SK-N-SH (cell line): ENCODE measurements around the gene RSU1. TPM values are rescaled to one million over a fixed set of nuclear protein-coding genes. Genes with fewer than 3 reads are reported as not detected.

Experiments used
- CTCF ChIA-PET: fragments of 300-600, 350-600 bp; formaldehyde crosslinking; extraction: SDS; loops from one replicate; lab custom pipeline; 2021; lab: Yijun Ruan, JAX
- POLR2A ChIA-PET: fragments of 350-600 bp; sonication (Branson Sonifier 250); formaldehyde crosslinking; extraction: SDS; loops from one replicate; lab custom pipeline; 2020; ENCODE audit warnings: antibody characterized with exemption, inconsistent platforms; lab: Yijun Ruan, JAX
- DNase-seq: peaks from one replicate; pipeline ENCODE4 v3.0.0; 2012
- H2AFZ ChIP-seq: fragments of 200-600 bp; sonication (generic); 2 replicates; pipeline ENCODE4 v1.8.1; 2016; ENCODE audit warnings: antibody characterized with exemption, mild to moderate bottlenecking, low read depth
- H3F3A ChIP-seq: fragments of 200-600 bp; sonication (generic); replicated peaks from 2 replicates; pipeline ENCODE3; 2016; ENCODE audit warnings: antibody characterized with exemption, mild to moderate bottlenecking; ENCODE audit not compliant: insufficient read depth
- H3K27ac ChIP-seq, 2 experiments: fragments of 200-500 bp in 1 of 2; fragments of 200-600 bp in 1 of 2; sonication (Bioruptor generic) in 1 of 2; sonication (generic), shearing (Covaris generic) in 1 of 2; 2 replicates each; pipeline versions ENCODE4 v1.5.1 to v1.6.1; 2014 to 2016; ENCODE audit warnings: low read depth in 2 of 2, inconsistent platforms in 1 of 2, low read length in 1 of 2, mild to moderate bottlenecking in 1 of 2, mixed read lengths in 1 of 2
- H3K27me3 ChIP-seq: fragments of 200-600 bp; sonication (generic), shearing (Covaris generic); 2 replicates; pipeline ENCODE4 v1.6.1; 2016; ENCODE audit warnings: mixed run types; ENCODE audit not compliant: insufficient read depth
- H3K36me3 ChIP-seq, 2 experiments: fragments of 200-500 bp in 1 of 2; fragments of 200-600 bp in 1 of 2; sonication (Bioruptor generic) in 1 of 2; sonication (generic) in 1 of 2; replicated peaks in 1 of 2; 2 replicates each; pipeline versions ENCODE3 to v1.5.1; 2014 to 2016; ENCODE audit warnings: low read length in 1 of 2, mild to moderate bottlenecking in 1 of 2; ENCODE audit not compliant: insufficient read depth in 2 of 2, control insufficient read depth in 1 of 2
- H3K4me1 ChIP-seq, 2 experiments: fragments of 200-500 bp in 1 of 2; fragments of 200-600 bp in 1 of 2; sonication (Bioruptor generic) in 1 of 2; sonication (generic), shearing (Covaris generic) in 1 of 2; 2 replicates each; pipeline versions ENCODE4 v1.5.1 to v1.6.1; 2014 to 2016; ENCODE audit warnings: low read depth in 1 of 2, low read length in 1 of 2, mixed run types in 1 of 2; ENCODE audit not compliant: insufficient read depth in 2 of 2, control insufficient read depth in 1 of 2
- H3K4me2 ChIP-seq: fragments of 200-600 bp; sonication (generic), shearing (Covaris generic); 2 replicates; pipeline ENCODE4 v1.6.1; 2017; ENCODE audit warnings: mixed run types
- H3K4me3 ChIP-seq, 2 experiments: fragments of 200-500 bp in 1 of 2; fragments of 200-600 bp in 1 of 2; sonication (Bioruptor generic) in 1 of 2; sonication (generic), shearing (Covaris generic) in 1 of 2; 2 replicates each; pipeline versions ENCODE4 v1.5.1 to v1.8.1; 2014 to 2016; ENCODE audit warnings: low read depth in 2 of 2, inconsistent platforms in 1 of 2, low read length in 1 of 2, mild to moderate bottlenecking in 1 of 2, mixed read lengths in 1 of 2, moderate library complexity in 1 of 2
- H3K79me2 ChIP-seq: fragments of 200-600 bp; sonication (generic); 2 replicates; pipeline ENCODE4 v1.8.1; 2017; ENCODE audit warnings: mild to moderate bottlenecking; ENCODE audit not compliant: insufficient read depth
- H3K9ac ChIP-seq: fragments of 200-600 bp; sonication (generic); 2 replicates; pipeline ENCODE4 v1.6.1; 2017; ENCODE audit warnings: mixed run types
- H3K9me2 ChIP-seq: fragments of 200-600 bp; sonication (generic); 2 replicates; pipeline ENCODE4 v1.6.1; 2017; ENCODE audit warnings: mixed run types
- H3K9me3 ChIP-seq: fragments of 200-600 bp; sonication (generic); 2 replicates; pipeline ENCODE4 v1.6.1; 2017; ENCODE audit warnings: mixed run types, mild to moderate bottlenecking, moderate library complexity
- H4K20me1 ChIP-seq: fragments of 200-600 bp; sonication (generic); 2 replicates; pipeline ENCODE4 v1.6.1; 2017; ENCODE audit warnings: mild to moderate bottlenecking, mixed run types; ENCODE audit not compliant: insufficient read depth
- ELF1 ChIP-seq: IDR thresholded peaks from 2 replicates; pipeline ENCODE4 v1.4.0; 2012
- EP300 ChIP-seq, 2 experiments: IDR thresholded peaks; 2 replicates each; pipeline versions ENCODE4 v1.4.0 to v1.6.1; 2012; ENCODE audit warnings: borderline replicate concordance in 1 of 2, low read depth in 1 of 2, low read length in 1 of 2
- EZH2phosphoT487 ChIP-seq: fragments of 200-600 bp; sonication (generic); IDR thresholded peaks from 2 replicates; pipeline ENCODE4 v1.6.1; 2017; ENCODE audit warnings: low read depth, mixed run types, mild to moderate bottlenecking, antibody characterized with exemption, moderate library complexity, borderline replicate concordance
- FOSL2 ChIP-seq: IDR thresholded peaks from 2 replicates; pipeline ENCODE4 v1.4.0; 2012; ENCODE audit warnings: low read depth, mild to moderate bottlenecking, moderate library complexity, borderline replicate concordance
- FOXJ3 ChIP-seq: sonication (generic); formaldehyde crosslinking; IDR thresholded peaks from 2 replicates; pipeline ENCODE4 v1.5.1; 2020; ENCODE audit warnings: mild to moderate bottlenecking, missing genetic modification reagents
- FOXM1 ChIP-seq: IDR thresholded peaks from 2 replicates; pipeline ENCODE4 v1.4.0; 2012; ENCODE audit warnings: low read depth, mild to moderate bottlenecking
- GATA2 ChIP-seq: sonication (generic); formaldehyde crosslinking; IDR thresholded peaks from 2 replicates; pipeline ENCODE4 v1.5.0; 2020; ENCODE audit warnings: mild to moderate bottlenecking, missing genetic modification reagents
- MAX ChIP-seq: IDR thresholded peaks from 2 replicates; pipeline ENCODE4 v1.4.0; 2012; ENCODE audit warnings: low read depth
- MEF2A ChIP-seq: IDR thresholded peaks from 2 replicates; pipeline ENCODE4 v1.4.0; 2012; ENCODE audit warnings: low read depth, borderline replicate concordance
- NRF1 ChIP-seq: IDR thresholded peaks from 2 replicates; pipeline ENCODE4 v1.6.1; 2012; ENCODE audit warnings: low read depth, mild to moderate bottlenecking, low read length
- PBX3 ChIP-seq: IDR thresholded peaks from 2 replicates; pipeline ENCODE4; 2012
- RCOR1 ChIP-seq: fragments of 150-350 bp; IDR thresholded peaks from 2 replicates; pipeline ENCODE4 v1.6.1; 2017; ENCODE audit warnings: antibody characterized with exemption, low read length
- REST ChIP-seq: IDR thresholded peaks from 2 replicates; pipeline ENCODE4 v1.6.1; 2012; ENCODE audit warnings: mild to moderate bottlenecking, low read depth, low read length, moderate library complexity
- RFX5 ChIP-seq: IDR thresholded peaks from 2 replicates; pipeline ENCODE4 v1.6.1; 2012; ENCODE audit warnings: mild to moderate bottlenecking, improper control_type of control experiment, low read length
- SIN3A ChIP-seq: IDR thresholded peaks from 2 replicates; pipeline ENCODE4 v1.6.1; 2012; ENCODE audit warnings: low read depth, mild to moderate bottlenecking, low read length, moderate library complexity, borderline replicate concordance
- TAF1 ChIP-seq: IDR thresholded peaks from 2 replicates; pipeline ENCODE4 v1.6.1; 2012; ENCODE audit warnings: low read depth, mild to moderate bottlenecking, low read length, moderate library complexity, borderline replicate concordance
- TCF12 ChIP-seq: IDR thresholded peaks from 2 replicates; pipeline ENCODE4 v1.4.0; 2012
- TEAD4 ChIP-seq: IDR thresholded peaks from 2 replicates; pipeline ENCODE4 v1.4.0; 2012; ENCODE audit warnings: mild to moderate bottlenecking, borderline replicate concordance; ENCODE audit not compliant: insufficient read depth
- USF2 ChIP-seq: fragments of 150-350 bp; IDR thresholded peaks from 2 replicates; pipeline ENCODE4 v1.6.1; 2017; ENCODE audit warnings: antibody characterized with exemption, low read length, low read depth, borderline replicate concordance
- ZBTB33 ChIP-seq: IDR thresholded peaks from 2 replicates; pipeline ENCODE4 v1.4.0; 2012; ENCODE audit warnings: low read depth, borderline replicate concordance
- WGBS: methylation state at CpG from one replicate; pipeline ENCODE4 v1.1.6; 2017; ENCODE audit warnings: low lambda C conversion rate; 5-methylcytosine and 5-hydroxymethylcytosine counted together
- polyA plus RNA-seq, 3 experiments: library from polyadenylated mRNA; depleted of rRNA; stranded (reverse); fragments of >200 nt; gene quantifications; 2 replicates each; pipeline ENCODE4 v1.2.3, GENCODE V29; 2012

The RSU1 gene
- polyA plus RNA-seq, 1 of the 3 experiments (the other 2 are of a cell fraction), result 59.8 TPM

- DNase-seq, result no peak
- 100% methylated on average over 8 of the region's 8 CpGs for WGBS
- Histone ChIP-seq H4K20me1 (no peaks in the 10 kb centered on the region), H3K9ac (no peak overlapping the region), H2AFZ (no peak overlapping the region), H3K27ac (no peak overlapping the region), H3K9me2 (no peaks in the 10 kb centered on the region), H3K9me3 (no peaks in the 10 kb centered on the region), H3K4me2 (no peak overlapping the region), H3K4me3 (no peak overlapping the region), H3K4me1 (no peaks in the 10 kb centered on the region), H3K36me3 (peaks cover 0 to 5% of the 10 kb centered on the region in 2 experiments), H3F3A (no peaks in the 10 kb centered on the region), H3K79me2 (peaks cover 10% of the 10 kb centered on the region; the same call in 1 of the 2 replicates), H3K27me3 (no peaks in the 10 kb centered on the region)
- TF ChIP-seq TEAD4 (no peak), FOXM1 (no peak), PBX3 (no peak), TCF12 (no peak), FOSL2 (no peak), EP300 (IDR thresholded peaks at IDR 0.05; ENCODE audit: borderline replicate concordance in 1 of 2, low read depth in 1 of 2, low read length in 1 of 2) (no peak), NRF1 (no peak), TAF1 (no peak)
- ChIA-PET POLR2A (no interaction called here), CTCF (interaction anchor here (1.2 to 2.9 kb wide), 2 partner anchors 16 to 859 kb away, joined by 3 to 13 read pairs; no protein-coding TSS in a partner anchor)
These were observed 55.9 kb downstream of the RSU1 start for GRCh38 chr10:16761300-16761699.

- no peak for DNase-seq
- ChIA-PET CTCF (interaction anchor here (3.3 kb wide), 1 partner anchor 21 kb away, joined by 9 read pairs; no protein-coding TSS in a partner anchor), POLR2A (no interaction called here)
- peaks cover 6 to 7% of the 10 kb centered on the region in 2 experiments for H3K36me3 ChIP-seq
- TF ChIP-seq TCF12 (no peak), GATA2 (CRISPR knock-in tag) (no peak), ELF1 (no peak), FOXJ3 (CRISPR knock-in tag) (no peak), MAX (no peak), TEAD4 (no peak), MEF2A (no peak), RCOR1 (no peak), REST (no peak), USF2 (no peak), ZBTB33 (no peak), RFX5 (no peak), SIN3A (no peak), EZH2phosphoT487 (no peak)
- H3K9me2 ChIP-seq, result no peaks in the 10 kb centered on the region
- no peaks in the 10 kb centered on the region for H3K9me3 ChIP-seq
- no peak overlapping the region for H3K4me3 ChIP-seq
- no peaks in the 10 kb centered on the region for H4K20me1 ChIP-seq
- no peaks in the 10 kb centered on the region for H3K4me1 ChIP-seq
- no peak overlapping the region for H2AFZ ChIP-seq
- no peak overlapping the region for H3K9ac ChIP-seq
- H3K4me2 ChIP-seq, result no peak overlapping the region
- no peaks in the 10 kb centered on the region for H3F3A ChIP-seq
- H3K79me2 ChIP-seq, result peaks cover 9% of the 10 kb centered on the region; the same call in 1 of the 2 replicates
- H3K27me3 ChIP-seq, result no peaks in the 10 kb centered on the region
- no peak overlapping the region for H3K27ac ChIP-seq
- 93% methylated on average over 12 of the region's 12 CpGs for WGBS
These were observed 60.5 kb downstream of the RSU1 start for GRCh38 chr10:16756561-16757221.
